Liver (tissue), 9 donors: Measurements from ENCODE around the gene PREP. TPM values are rescaled to one million over a fixed set of nuclear protein-coding genes. Genes with fewer than 3 reads are reported as not detected.

Experiments
- DNase-seq: peaks from one replicate; pipeline ENCODE4 v3.0.0-alpha.2; 2017; ENCODE audit warnings: low spot score
- H3K27ac ChIP-seq, 2 donors: one replicate each; pipeline ENCODE4 v1.7.0; 2013; ENCODE audit warnings: inconsistent platforms in 2 of 2, low read length in 2 of 2, control low read depth in 1 of 2, low read depth in 1 of 2, mild to moderate bottlenecking in 1 of 2
- H3K27me3 ChIP-seq, 4 donors: one replicate each; pipeline versions ENCODE4 v1.6.1 to v1.7.0; 2013; ENCODE audit warnings: low read length in 3 of 4, inconsistent platforms in 1 of 4, mild to moderate bottlenecking in 1 of 4, moderate library complexity in 1 of 4; ENCODE audit not compliant: control insufficient read depth in 4 of 4, insufficient read depth in 4 of 4
- H3K36me3 ChIP-seq, 4 donors: one replicate each; pipeline versions ENCODE4 v1.6.1 to v1.7.0; 2013; ENCODE audit warnings: low read length in 3 of 4, mild to moderate bottlenecking in 3 of 4, low read depth in 1 of 4, moderate library complexity in 1 of 4; ENCODE audit not compliant: control insufficient read depth in 4 of 4, insufficient read depth in 3 of 4
- H3K4me1 ChIP-seq, 4 donors: one replicate each; pipeline versions ENCODE4 v1.6.1 to v1.7.0; 2013; ENCODE audit warnings: low read length in 3 of 4, mild to moderate bottlenecking in 3 of 4, moderate library complexity in 1 of 4; ENCODE audit not compliant: control insufficient read depth in 4 of 4, insufficient read depth in 4 of 4
- H3K4me3 ChIP-seq, 3 donors: one replicate each; pipeline versions ENCODE4 v1.6.1 to v1.7.0; 2013; ENCODE audit warnings: low read length in 3 of 3, control low read depth in 1 of 3, low read depth in 1 of 3, mild to moderate bottlenecking in 1 of 3
- H3K9ac ChIP-seq, 2 donors: one replicate each; pipeline ENCODE4 v1.7.0; 2013; ENCODE audit warnings: low read length in 2 of 2, mild to moderate bottlenecking in 2 of 2, moderate library complexity in 2 of 2, control low read depth in 1 of 2, low read depth in 1 of 2
- H3K9me3 ChIP-seq, 4 donors: one replicate each; pipeline versions ENCODE4 v1.6.1 to v1.7.0; 2013; ENCODE audit warnings: low read length in 3 of 4; ENCODE audit not compliant: control insufficient read depth in 4 of 4
- ATF3 ChIP-seq: IDR thresholded peaks from 2 replicates; pipeline ENCODE4 v1.6.1; 2016; ENCODE audit warnings: antibody characterized with exemption
- CTCF ChIP-seq: fragments of 150-350 bp; IDR thresholded peaks from 2 replicates; pipeline ENCODE4 v1.5.1; 2017; ENCODE audit warnings: improper control_type of control experiment, low read depth, low read length; ENCODE audit not compliant: missing input control
- EGR1 ChIP-seq, 2 donors: IDR thresholded peaks; 2 replicates each; pipeline ENCODE4 v1.6.1; 2016 to 2018; ENCODE audit warnings: antibody characterized with exemption in 2 of 2, low read depth in 2 of 2
- FOXA1 ChIP-seq: IDR thresholded peaks from 2 replicates; pipeline ENCODE4 v1.6.1; 2016; ENCODE audit warnings: antibody characterized with exemption
- FOXA2 ChIP-seq: IDR thresholded peaks from 2 replicates; pipeline ENCODE4 v1.6.1; 2016; ENCODE audit warnings: antibody characterized with exemption
- GABPA ChIP-seq, 2 donors: IDR thresholded peaks in 1 of 2; conservative IDR thresholded peaks in 1 of 2; 2 replicates each; pipeline ENCODE4 v1.6.1; 2016; ENCODE audit warnings: antibody characterized with exemption in 2 of 2, mild to moderate bottlenecking in 1 of 2, moderate library complexity in 1 of 2
- HNF4A ChIP-seq, 2 donors: conservative IDR thresholded peaks; 2 replicates each; pipeline ENCODE4 v1.6.1; 2016; ENCODE audit warnings: antibody characterized with exemption in 2 of 2, mild to moderate bottlenecking in 2 of 2
- HNF4G ChIP-seq: IDR thresholded peaks from 2 replicates; pipeline ENCODE4 v1.6.1; 2016; ENCODE audit warnings: antibody characterized with exemption
- JUND ChIP-seq, 2 donors: IDR thresholded peaks; 2 replicates each; pipeline ENCODE4 v1.6.1; 2016; ENCODE audit warnings: antibody characterized with exemption in 2 of 2
- MAX ChIP-seq: IDR thresholded peaks from 2 replicates; pipeline ENCODE4 v1.6.1; 2016; ENCODE audit warnings: antibody characterized with exemption
- NR2F2 ChIP-seq: IDR thresholded peaks from 2 replicates; pipeline ENCODE4 v1.6.1; 2016; ENCODE audit warnings: antibody characterized with exemption
- RAD21 ChIP-seq, 2 donors: IDR thresholded peaks; 2 replicates each; pipeline ENCODE4 v1.6.1; 2016; ENCODE audit warnings: antibody characterized with exemption in 2 of 2, mild to moderate bottlenecking in 2 of 2
- REST ChIP-seq: IDR thresholded peaks from 2 replicates; pipeline ENCODE4 v1.6.1; 2016; ENCODE audit warnings: antibody characterized with exemption, mild to moderate bottlenecking
- RXRA ChIP-seq, 2 donors: IDR thresholded peaks; 2 replicates each; pipeline ENCODE4 v1.6.1; 2017 to 2018; ENCODE audit warnings: antibody characterized with exemption in 2 of 2, mild to moderate bottlenecking in 1 of 2
- SP1 ChIP-seq: IDR thresholded peaks from 2 replicates; pipeline ENCODE4 v1.6.1; 2018; ENCODE audit warnings: antibody characterized with exemption, mild to moderate bottlenecking
- TAF1 ChIP-seq: conservative IDR thresholded peaks from 2 replicates; pipeline ENCODE4 v1.6.1; 2016; ENCODE audit warnings: antibody characterized with exemption, mild to moderate bottlenecking
- YY1 ChIP-seq: IDR thresholded peaks from 2 replicates; pipeline ENCODE4 v1.6.1; 2016; ENCODE audit warnings: antibody characterized with exemption, mild to moderate bottlenecking
- ZBTB33 ChIP-seq: IDR thresholded peaks from 2 replicates; pipeline ENCODE4 v1.6.1; 2016; ENCODE audit warnings: antibody characterized with exemption
- WGBS: extraction: QIAGEN DNeasy Blood & Tissue Kit; methylation state at CpG from one replicate; pipeline ENCODE4 v1.1.7; 2013; 5-methylcytosine and 5-hydroxymethylcytosine counted together
- polyA plus RNA-seq, 2 donors: library from polyadenylated mRNA; stranded (reverse) in 1 of 2; unstranded in 1 of 2; fragments of 200-250 nt in 1 of 2; fragments of >200 nt in 1 of 2; fragmentation: Nextera tagmentation in 1 of 2; extraction: Ambion mirVana in 1 of 2; gene quantifications; one replicate each; pipeline versions ENCODE4 v1.2.1 to v1.2.3, GENCODE V29; 2013 to 2015
- total RNA-seq, 2 donors: library from RNA; depleted of rRNA; stranded (reverse); fragments of >200 nt; gene quantifications; one replicate each; pipeline ENCODE4 v1.2.3, GENCODE V29; 2014
- donor health status: healthy.
- donor health status: healthy.
- donor health status: healthy.
- donor health status: healthy.
- donor health status: healthy.

The PREP gene
- total and polyA plus RNA-seq, 4 donors: 7.3 to 17.7 (median 13.0) TPM

- Histone ChIP-seq H3K36me3 (peaks cover 8 to 29% (median 19%) of the 10 kb centered on the region in 4 donors), H3K9ac (no peak overlapping the region), H3K27me3 (no peaks in the 10 kb centered on the region), H3K27ac (no peak overlapping the region), H3K4me3 (no peak overlapping the region), H3K4me1 (no peaks in the 10 kb centered on the region), H3K9me3 (no peaks in the 10 kb centered on the region)
- WGBS: 89% methylated on average over 18 of the region's 18 CpGs
- TF ChIP-seq SP1 (no peak), MAX (no peak), HNF4A (conservative IDR thresholded peaks at IDR 0.05) (no peak), NR2F2 (no peak), RAD21 (IDR thresholded peaks at IDR 0.05) (no peak), TAF1 (no peak), ZBTB33 (no peak), RXRA (IDR thresholded peaks at IDR 0.05) (no peak), CTCF (no peak), FOXA2 (no peak), JUND (IDR thresholded peaks at IDR 0.05) (no peak), EGR1 (IDR thresholded peaks at IDR 0.05; ENCODE audit: low read depth in 2 of 2) (no peak), YY1 (no peak), FOXA1 (no peak), HNF4G (no peak), GABPA (IDR thresholded peaks at IDR 0.05 in 1 of 2, conservative IDR thresholded peaks at IDR 0.05 in 1 of 2) (no peak), ATF3 (no peak), REST (no peak)
- no peak for DNase-seq
These were observed 120.0 kb downstream of the PREP start for GRCh38 chr6:105282631-105283585.
